ENCODE results near the gene PPP1R13L. TPM values are rescaled to one million over a fixed set of nuclear protein-coding genes. Genes with fewer than 3 reads are reported as not detected.

PPP1R13L gene
- total and polyA plus RNA-seq, 2 donors, result 1.7 to 41.6 TPM

DNA sequence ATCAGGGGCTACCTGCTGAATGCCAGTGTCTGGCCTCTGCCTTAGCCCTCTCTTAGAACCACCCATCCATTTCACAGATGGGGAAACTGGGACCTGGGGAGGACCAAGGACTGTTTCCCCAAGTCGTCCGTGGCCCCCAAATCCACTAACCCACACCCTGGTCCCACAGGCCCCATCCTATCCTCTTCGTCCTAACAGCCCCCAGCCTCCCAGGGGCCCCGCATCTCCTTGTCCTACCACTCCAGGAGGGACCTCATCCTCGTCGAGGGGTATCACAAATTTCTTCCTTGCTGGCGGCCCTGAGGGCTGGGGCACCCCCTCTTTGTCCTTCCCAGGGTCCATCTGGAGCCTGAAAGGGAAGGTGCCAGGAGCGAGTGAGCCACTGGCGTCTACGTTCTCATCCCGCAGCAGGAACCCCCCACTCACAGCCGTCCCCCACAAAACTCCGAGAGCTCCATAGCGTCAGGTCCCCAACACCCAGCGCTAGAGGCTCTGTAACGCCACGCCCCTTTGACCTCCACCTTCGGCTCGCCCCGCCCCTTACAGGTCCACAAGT is 18.2 kb upstream of the PPP1R13L start:
- DNase-seq (ENCODE audit: low read depth in 6 of 9, low spot score in 9 of 9), result peak in 1 of 9 donors; percentile 68
- Histone ChIP-seq H3K4me3 (ENCODE audit: low read length in 2 of 2) (peak overlapping the region; percentile 64 to 77), H3K27ac (ENCODE audit: low read depth in 1 of 2, low read length in 1 of 2) (peak overlapping the region in 1 of 2 donors; percentile 83), H3K36me3 (ENCODE audit: control insufficient read depth in 2 of 2, insufficient read depth in 2 of 2, low read length in 1 of 2) (peaks cover 6 to 9% of the 10 kb centered on the region in 2 donors), H3K27me3 (ENCODE audit: control insufficient read depth in 2 of 2, insufficient read depth in 1 of 2, low read length in 1 of 2) (peaks cover 5 to 16% of the 10 kb centered on the region in 2 donors), H3K9me3 (ENCODE audit: control insufficient read depth in 2 of 2, insufficient read depth in 1 of 2, low read length in 1 of 2) (no peaks in the 10 kb centered on the region), H3K4me1 (ENCODE audit: control insufficient read depth in 2 of 2, insufficient read depth in 2 of 2, low read length in 2 of 2) (peaks cover 15 to 39% of the 10 kb centered on the region in 2 donors)
- WGBS, result 26% methylated on average over 20 of the region's 20 CpGs

DNA sequence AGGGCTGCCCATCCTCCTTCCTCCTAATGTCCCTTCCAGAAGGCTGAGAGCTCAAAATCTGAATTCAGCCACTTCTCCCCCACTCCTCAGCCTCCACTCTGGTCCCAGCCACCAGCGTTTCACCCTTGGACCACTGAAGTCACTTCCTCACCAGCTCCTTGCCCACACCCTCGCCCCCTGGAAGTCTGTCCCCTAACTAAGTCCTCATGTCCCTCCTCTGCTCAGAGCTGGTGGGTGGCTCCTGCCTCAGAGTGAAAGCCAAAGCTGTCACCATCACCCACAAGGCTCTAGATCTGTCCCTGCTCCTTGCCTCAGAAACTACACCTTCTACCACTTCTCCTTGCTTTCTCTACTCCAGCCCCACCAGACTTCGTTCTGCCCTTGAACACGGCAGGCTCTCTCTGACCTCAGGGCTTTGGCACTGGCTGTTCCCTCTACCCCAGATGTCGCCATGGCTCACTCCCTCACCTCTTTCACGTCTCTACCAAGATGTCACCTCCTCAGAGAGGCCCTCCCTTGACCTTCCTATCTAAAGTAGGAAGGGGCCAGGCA is 17.2 kb upstream of the PPP1R13L start:
- WGBS, result 95% methylated on average over 6 of the region's 6 CpGs
- Histone ChIP-seq H3K27ac (ENCODE audit: low read depth in 1 of 2, low read length in 1 of 2) (no peak overlapping the region), H3K36me3 (ENCODE audit: control insufficient read depth in 2 of 2, insufficient read depth in 2 of 2, low read length in 1 of 2) (peaks cover 12 to 14% of the 10 kb centered on the region in 2 donors), H3K9me3 (ENCODE audit: control insufficient read depth in 2 of 2, insufficient read depth in 1 of 2, low read length in 1 of 2) (no peaks in the 10 kb centered on the region), H3K27me3 (ENCODE audit: control insufficient read depth in 2 of 2, insufficient read depth in 1 of 2, low read length in 1 of 2) (peaks cover 0 to 5% of the 10 kb centered on the region in 2 donors), H3K4me1 (ENCODE audit: control insufficient read depth in 2 of 2, insufficient read depth in 2 of 2, low read length in 2 of 2) (peaks cover 15 to 34% of the 10 kb centered on the region in 2 donors), H3K4me3 (ENCODE audit: low read length in 2 of 2) (no peak overlapping the region)
- DNase-seq (ENCODE audit: low read depth in 6 of 9, low spot score in 9 of 9), result no peak

DNA sequence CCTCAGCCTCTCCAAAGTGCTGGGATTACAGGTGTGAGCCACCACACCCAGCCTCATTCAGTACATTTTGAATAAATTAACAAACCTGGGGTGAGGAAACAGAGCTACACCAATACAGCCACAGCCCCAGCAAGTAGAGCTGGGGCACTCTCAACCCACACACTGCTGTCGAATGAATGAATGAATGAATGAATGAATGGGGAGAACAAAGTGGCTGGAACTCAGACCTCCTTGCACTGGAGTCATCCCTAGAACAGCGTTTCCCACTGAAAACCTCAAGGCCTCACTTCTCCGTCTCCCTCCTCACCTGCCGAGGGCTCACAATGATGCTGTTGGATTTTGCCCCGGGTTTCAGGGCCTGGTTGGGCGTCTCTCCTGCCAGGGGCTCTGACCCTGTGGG is 16.0 kb upstream of the PPP1R13L start:
- H3K27ac ChIP-seq (ENCODE audit: low read depth in 1 of 2, low read length in 1 of 2), result no peak overlapping the region
- 96% methylated on average over 6 of the region's 6 CpGs for WGBS
- no peak for DNase-seq (ENCODE audit: low read depth in 6 of 9, low spot score in 9 of 9)
- H3K36me3 ChIP-seq (ENCODE audit: control insufficient read depth in 2 of 2, insufficient read depth in 2 of 2, low read length in 1 of 2), result peaks cover 17 to 21% of the 10 kb centered on the region in 2 donors
- H3K4me1 ChIP-seq (ENCODE audit: control insufficient read depth in 2 of 2, insufficient read depth in 2 of 2, low read length in 2 of 2), result peaks cover 15 to 34% of the 10 kb centered on the region in 2 donors
- no peak overlapping the region for H3K4me3 ChIP-seq (ENCODE audit: low read length in 2 of 2)
- no peaks in the 10 kb centered on the region for H3K27me3 ChIP-seq (ENCODE audit: control insufficient read depth in 2 of 2, insufficient read depth in 1 of 2, low read length in 1 of 2)
- no peaks in the 10 kb centered on the region for H3K9me3 ChIP-seq (ENCODE audit: control insufficient read depth in 2 of 2, insufficient read depth in 1 of 2, low read length in 1 of 2)

DNA sequence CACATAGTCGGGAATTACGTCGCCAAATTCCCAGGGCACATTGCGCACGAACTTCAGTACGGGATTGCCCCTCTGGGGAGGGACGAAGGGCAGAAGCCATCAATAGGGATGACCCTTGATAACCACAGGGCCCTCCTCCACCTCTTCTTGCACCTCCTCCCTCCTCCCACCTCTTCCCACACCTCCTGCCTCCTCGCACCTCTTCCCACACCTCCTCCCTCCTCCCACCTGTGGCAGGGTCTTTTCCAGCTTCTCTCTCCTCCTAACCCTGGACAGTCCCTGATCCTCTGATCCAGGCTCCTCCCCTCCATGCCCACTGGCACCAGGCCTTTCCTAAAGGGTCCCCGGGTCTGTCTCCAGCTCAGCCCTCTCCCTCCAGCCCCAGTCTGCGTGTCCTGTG is 15.5 kb upstream of the PPP1R13L start:
- WGBS, result 91% methylated on average over 10 of the region's 10 CpGs
- Histone ChIP-seq H3K4me3 (ENCODE audit: low read length in 2 of 2) (no peak overlapping the region), H3K27ac (ENCODE audit: low read depth in 1 of 2, low read length in 1 of 2) (no peak overlapping the region), H3K27me3 (ENCODE audit: control insufficient read depth in 2 of 2, insufficient read depth in 1 of 2, low read length in 1 of 2) (no peaks in the 10 kb centered on the region), H3K36me3 (ENCODE audit: control insufficient read depth in 2 of 2, insufficient read depth in 2 of 2, low read length in 1 of 2) (peaks cover 20 to 21% of the 10 kb centered on the region in 2 donors), H3K4me1 (ENCODE audit: control insufficient read depth in 2 of 2, insufficient read depth in 2 of 2, low read length in 2 of 2) (peaks cover 15 to 34% of the 10 kb centered on the region in 2 donors), H3K9me3 (ENCODE audit: control insufficient read depth in 2 of 2, insufficient read depth in 1 of 2, low read length in 1 of 2) (no peaks in the 10 kb centered on the region)
- DNase-seq (ENCODE audit: low read depth in 6 of 9, low spot score in 9 of 9), result no peak

DNA sequence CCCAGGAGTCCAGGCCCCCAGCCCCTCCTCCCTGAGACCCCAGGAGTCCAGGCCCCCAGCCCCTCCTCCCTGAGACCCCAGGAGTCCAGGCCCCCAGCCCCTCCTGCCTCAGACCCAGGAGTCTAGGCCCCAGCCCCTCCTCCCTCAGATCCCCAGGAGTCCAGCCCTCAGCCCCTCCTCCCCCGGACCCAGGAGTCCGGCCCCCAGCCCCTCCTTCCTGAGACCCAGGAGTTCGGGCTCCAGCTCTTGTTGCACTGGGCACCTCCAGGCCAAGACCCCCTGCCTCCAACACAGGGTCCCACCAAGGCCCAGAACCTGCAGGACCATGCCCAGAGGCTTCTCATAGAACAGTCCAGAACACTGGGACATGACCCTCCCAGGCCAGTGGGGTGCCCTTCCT is 15.0 kb upstream of the PPP1R13L start:
- WGBS, result 56% methylated on average over 3 of the region's 3 CpGs
- DNase-seq (ENCODE audit: low read depth in 6 of 9, low spot score in 9 of 9), result no peak
- Histone ChIP-seq H3K27ac (ENCODE audit: low read depth in 1 of 2, low read length in 1 of 2) (peak overlapping the region in 1 of 2 donors; percentile 76), H3K4me1 (ENCODE audit: control insufficient read depth in 2 of 2, insufficient read depth in 2 of 2, low read length in 2 of 2) (peaks cover 15 to 34% of the 10 kb centered on the region in 2 donors), H3K27me3 (ENCODE audit: control insufficient read depth in 2 of 2, insufficient read depth in 1 of 2, low read length in 1 of 2) (no peaks in the 10 kb centered on the region), H3K36me3 (ENCODE audit: control insufficient read depth in 2 of 2, insufficient read depth in 2 of 2, low read length in 1 of 2) (peaks cover 20 to 21% of the 10 kb centered on the region in 2 donors), H3K4me3 (ENCODE audit: low read length in 2 of 2) (no peak overlapping the region), H3K9me3 (ENCODE audit: control insufficient read depth in 2 of 2, insufficient read depth in 1 of 2, low read length in 1 of 2) (no peaks in the 10 kb centered on the region)

DNA sequence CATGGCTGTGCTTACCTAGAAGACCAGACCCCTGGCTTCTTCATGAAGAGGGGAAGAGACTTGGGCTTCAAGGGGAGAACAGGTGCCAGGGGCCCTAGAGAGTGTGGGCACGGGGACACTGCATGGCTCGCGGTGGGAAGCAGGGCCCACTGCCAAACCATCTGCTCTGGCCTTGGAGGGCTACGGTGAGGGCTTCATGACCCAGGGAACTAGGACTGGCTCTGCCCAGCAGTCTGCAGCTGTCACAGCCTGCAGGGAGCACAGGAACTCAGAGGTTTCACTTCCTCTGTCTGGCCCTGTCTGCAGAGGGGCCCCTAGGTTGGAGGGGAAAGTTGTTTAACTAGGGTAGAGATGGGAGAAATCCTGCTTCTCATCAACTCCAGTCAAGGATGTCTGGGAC is 14.5 kb upstream of the PPP1R13L start:
- H3K4me1 ChIP-seq (ENCODE audit: control insufficient read depth in 2 of 2, insufficient read depth in 2 of 2, low read length in 2 of 2), result peaks cover 15 to 34% of the 10 kb centered on the region in 2 donors
- DNase-seq (ENCODE audit: low read depth in 6 of 9, low spot score in 9 of 9), result peak in 1 of 9 donors; percentile 69
- 6% methylated on average over 4 of the region's 4 CpGs for WGBS
- peaks cover 23 to 25% of the 10 kb centered on the region in 2 donors for H3K36me3 ChIP-seq (ENCODE audit: control insufficient read depth in 2 of 2, insufficient read depth in 2 of 2, low read length in 1 of 2)
- H3K27me3 ChIP-seq (ENCODE audit: control insufficient read depth in 2 of 2, insufficient read depth in 1 of 2, low read length in 1 of 2), result no peaks in the 10 kb centered on the region
- no peak overlapping the region for H3K4me3 ChIP-seq (ENCODE audit: low read length in 2 of 2)
- H3K27ac ChIP-seq (ENCODE audit: low read depth in 1 of 2, low read length in 1 of 2), result peak overlapping the region; percentile 8 to 76
- H3K9me3 ChIP-seq (ENCODE audit: control insufficient read depth in 2 of 2, insufficient read depth in 1 of 2, low read length in 1 of 2), result no peaks in the 10 kb centered on the region

DNA sequence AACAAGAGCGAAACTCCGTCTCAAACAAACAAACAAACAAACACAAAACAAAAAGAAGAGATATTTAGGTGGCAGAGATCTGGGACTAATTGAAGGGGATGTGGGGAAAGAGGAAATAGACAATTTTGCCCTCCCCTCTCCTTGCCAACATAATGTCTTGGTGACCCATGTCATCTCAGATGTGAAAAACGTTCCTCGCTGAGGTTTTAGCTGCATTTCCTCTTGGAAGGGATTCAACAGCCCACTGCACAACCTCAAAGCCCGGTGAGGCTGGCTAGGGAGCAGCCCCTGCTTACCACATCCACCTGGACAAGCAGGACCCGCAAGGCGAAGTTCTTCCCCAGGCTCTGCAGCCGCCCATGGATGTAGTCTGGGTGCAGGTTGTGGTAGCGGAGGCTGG is 13.9 kb upstream of the PPP1R13L start:
- Histone ChIP-seq H3K9me3 (ENCODE audit: control insufficient read depth in 2 of 2, insufficient read depth in 1 of 2, low read length in 1 of 2) (no peaks in the 10 kb centered on the region), H3K4me3 (ENCODE audit: low read length in 2 of 2) (no peak overlapping the region), H3K27me3 (ENCODE audit: control insufficient read depth in 2 of 2, insufficient read depth in 1 of 2, low read length in 1 of 2) (no peaks in the 10 kb centered on the region), H3K4me1 (ENCODE audit: control insufficient read depth in 2 of 2, insufficient read depth in 2 of 2, low read length in 2 of 2) (peaks cover 13 to 28% of the 10 kb centered on the region in 2 donors), H3K27ac (ENCODE audit: low read depth in 1 of 2, low read length in 1 of 2) (peak overlapping the region in 1 of 2 donors; percentile 76), H3K36me3 (ENCODE audit: control insufficient read depth in 2 of 2, insufficient read depth in 2 of 2, low read length in 1 of 2) (peaks cover 28 to 29% of the 10 kb centered on the region in 2 donors)
- WGBS, result 33% methylated on average over 9 of the region's 9 CpGs
- DNase-seq (ENCODE audit: low read depth in 6 of 9, low spot score in 9 of 9), result no peak

DNA sequence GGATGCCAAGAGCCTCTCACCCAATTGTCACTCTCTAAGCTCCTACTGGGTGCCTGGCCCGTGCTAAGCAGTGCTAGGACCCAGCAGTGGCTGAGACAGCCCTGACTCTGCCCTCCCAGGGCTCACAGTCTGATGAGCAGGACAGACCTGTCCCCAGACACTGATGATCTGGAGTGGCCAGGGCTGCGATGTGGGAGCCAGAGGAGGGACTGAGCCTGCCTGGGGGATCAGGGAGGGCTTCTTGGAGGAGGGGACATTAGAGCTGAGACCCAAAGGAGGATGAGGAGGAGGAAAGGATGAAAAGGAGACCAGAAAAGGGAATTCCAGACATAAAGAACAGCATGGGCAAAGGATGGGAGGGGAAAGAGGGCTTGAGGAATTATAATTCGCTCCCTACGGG is 12.3 kb upstream of the PPP1R13L start:
- H3K4me3 ChIP-seq (ENCODE audit: low read length in 2 of 2), result no peak overlapping the region
- WGBS, result 72% methylated on average over 4 of the region's 4 CpGs

DNA sequence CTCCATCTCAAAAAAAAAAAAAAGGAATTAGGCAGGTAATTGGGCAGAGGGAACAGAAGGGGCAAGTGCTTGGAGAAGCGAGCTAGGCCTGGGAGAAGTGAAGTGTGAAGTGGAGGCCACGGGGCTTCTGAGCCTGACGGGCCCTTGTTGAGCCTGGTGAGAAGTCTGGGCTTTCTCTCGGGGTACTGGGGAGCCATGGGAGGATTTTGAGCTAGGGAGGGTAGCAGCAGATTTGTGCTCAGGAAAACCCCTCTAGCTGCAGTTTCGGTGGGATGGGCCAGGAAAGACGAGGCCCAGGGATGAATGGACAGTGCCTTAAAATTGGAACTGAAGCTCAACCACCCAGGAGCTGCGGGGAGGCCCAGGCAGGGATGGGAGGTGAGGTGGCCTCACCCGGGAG is 9.6 kb upstream of the PPP1R13L start:
- peaks cover 29 to 31% of the 10 kb centered on the region in 2 donors for H3K36me3 ChIP-seq (ENCODE audit: control insufficient read depth in 2 of 2, insufficient read depth in 2 of 2, low read length in 1 of 2)
- H3K9me3 ChIP-seq (ENCODE audit: control insufficient read depth in 2 of 2, insufficient read depth in 1 of 2, low read length in 1 of 2), result no peaks in the 10 kb centered on the region
- WGBS, result 98% methylated on average over 8 of the region's 8 CpGs
- DNase-seq (ENCODE audit: low read depth in 6 of 9, low spot score in 9 of 9), result no peak
- no peaks in the 10 kb centered on the region for H3K27me3 ChIP-seq (ENCODE audit: control insufficient read depth in 2 of 2, insufficient read depth in 1 of 2, low read length in 1 of 2)
- H3K27ac ChIP-seq (ENCODE audit: low read depth in 1 of 2, low read length in 1 of 2), result no peak overlapping the region
- peaks cover 4 to 9% of the 10 kb centered on the region in 2 donors for H3K4me1 ChIP-seq (ENCODE audit: control insufficient read depth in 2 of 2, insufficient read depth in 2 of 2, low read length in 2 of 2)
- H3K4me3 ChIP-seq (ENCODE audit: low read length in 2 of 2), result no peak overlapping the region

More for the DNA sequence above, 12.3 kb upstream of the PPP1R13L start:
- no peaks in the 10 kb centered on the region for H3K9me3 ChIP-seq (ENCODE audit: control insufficient read depth in 2 of 2, insufficient read depth in 1 of 2, low read length in 1 of 2)
- no peaks in the 10 kb centered on the region for H3K27me3 ChIP-seq (ENCODE audit: control insufficient read depth in 2 of 2, insufficient read depth in 1 of 2, low read length in 1 of 2)
- no peak overlapping the region for H3K27ac ChIP-seq (ENCODE audit: low read depth in 1 of 2, low read length in 1 of 2)
- H3K36me3 ChIP-seq (ENCODE audit: control insufficient read depth in 2 of 2, insufficient read depth in 2 of 2, low read length in 1 of 2), result peaks cover 37 to 38% of the 10 kb centered on the region in 2 donors
- no peak for DNase-seq (ENCODE audit: low read depth in 6 of 9, low spot score in 9 of 9)
- peaks cover 6 to 21% of the 10 kb centered on the region in 2 donors for H3K4me1 ChIP-seq (ENCODE audit: control insufficient read depth in 2 of 2, insufficient read depth in 2 of 2, low read length in 2 of 2)

All from thymus (tissue), 11 donors.